K562 (cell line): ENCODE data around the gene SPTAN1. TPM values are rescaled to one million over a fixed set of nuclear protein-coding genes. Genes with fewer than 3 reads are reported as not detected.

Experiments
- ADNP ChIP-seq: fragments of 200-800 bp; sonication (Bioruptor generic); IDR thresholded peaks from 2 replicates; pipeline ENCODE4 v1.6.1; 2016; ENCODE audit warnings: missing genetic modification characterization, missing compliant biosample characterization
- CREM ChIP-seq: IDR thresholded peaks from 2 replicates; pipeline ENCODE4 v1.6.1; 2014; ENCODE audit warnings: antibody characterized with exemption, low read depth
- FOXA3 ChIP-seq, 2 experiments: fragments of 450-650 bp in 1 of 2; sonication (generic) in 1 of 2; formaldehyde crosslinking; IDR thresholded peaks in 1 of 2; conservative IDR thresholded peaks in 1 of 2; 2 replicates each; pipeline versions ENCODE4 v1.4.0 to v1.8.0; 2020 to 2022; ENCODE audit warnings: mild to moderate bottlenecking in 2 of 2, missing genetic modification reagents in 1 of 2
- GABPA ChIP-seq: fragments of 200-800 bp; sonication (Bioruptor generic); conservative IDR thresholded peaks from 2 replicates; pipeline ENCODE4 v1.6.1; 2016; ENCODE audit warnings: low read depth, missing genetic modification characterization, missing compliant biosample characterization
- HNRNPK ChIP-seq: fragments of 200-400 bp; formaldehyde crosslinking; IDR thresholded peaks from one replicate; pipeline ENCODE4 v1.6.1; 2018; ENCODE audit warnings: mild to moderate bottlenecking, low read depth, low read length; ENCODE audit not compliant: poor library complexity, severe bottlenecking
- KAT2B ChIP-seq: IDR thresholded peaks from one replicate; pipeline ENCODE4 v1.6.1; 2012; ENCODE audit warnings: low read depth, mild to moderate bottlenecking, control low read depth, inconsistent platforms, low read length, moderate library complexity
- MEF2A ChIP-seq: IDR thresholded peaks from 2 replicates; pipeline ENCODE4 v1.6.1; 2011; ENCODE audit warnings: low read depth, mild to moderate bottlenecking, low read length, moderate library complexity; ENCODE audit not compliant: control insufficient read depth
- NFE2L1 ChIP-seq: fragments of 450-650 bp; IDR thresholded peaks from 2 replicates; pipeline ENCODE4 v1.6.1; 2016; ENCODE audit warnings: missing genetic modification characterization, low read depth, mild to moderate bottlenecking, missing compliant biosample characterization, moderate library complexity, borderline replicate concordance
- PHF8 ChIP-seq: fragments of 200-600 bp; sonication (generic); IDR thresholded peaks from 2 replicates; pipeline ENCODE4 v1.6.1; 2012; ENCODE audit warnings: mixed run types, mild to moderate bottlenecking, inconsistent platforms, low read length, moderate library complexity, borderline replicate concordance
- PTBP1 ChIP-seq: fragments of 200-400 bp; formaldehyde crosslinking; IDR thresholded peaks from 2 replicates; pipeline ENCODE4 v1.6.1; 2017; ENCODE audit warnings: low read depth, low read length
- TFAM ChIP-seq: fragments of 250-450 bp; sonication (Bioruptor Pico); conservative IDR thresholded peaks from 2 replicates; pipeline ENCODE4 v1.5.0; 2021; ENCODE audit warnings: mild to moderate bottlenecking, moderate library complexity
- ZBTB33 ChIP-seq: sonication (generic); formaldehyde crosslinking; IDR thresholded peaks from 2 replicates; pipeline ENCODE4 v1.8.1; 2023; ENCODE audit warnings: mild to moderate bottlenecking, missing genetic modification reagents
- ZBTB40 ChIP-seq, 2 experiments: fragments of 450-650 bp in 1 of 2; sonication (generic) in 1 of 2; formaldehyde crosslinking in 1 of 2; IDR thresholded peaks; 2 replicates each; pipeline versions ENCODE4 v1.7.1 to v1.9.0; 2016 to 2022; ENCODE audit warnings: inconsistent platforms in 1 of 2, mild to moderate bottlenecking in 1 of 2, missing genetic modification reagents in 1 of 2
- ZNF655 ChIP-seq: fragments of 250-450 bp; sonication (Bioruptor Pico); IDR thresholded peaks from 2 replicates; pipeline ENCODE4 v1.5.0; 2021
- ZNF77 ChIP-seq: fragments of 250-450 bp; sonication (Bioruptor Pico); IDR thresholded peaks from 2 replicates; pipeline ENCODE4 v1.5.0; 2020
- polyA plus RNA-seq, 8 experiments: library from polyadenylated mRNA; depleted of rRNA in 4 of 8; stranded (reverse) in 5 of 8; unstranded in 3 of 8; fragments of >200 nt; fragmentation: Nextera tagmentation in 2 of 8; fragmentation: Illumina TruSeq in 1 of 8; extraction: Ambion mirVana in 2 of 8; extraction: Trizol in 1 of 8; gene quantifications; 2 replicates each; pipeline versions ENCODE4 v1.2.1 to v1.2.3, GENCODE V29; 2011 to 2014; ENCODE audit warnings: inconsistent platforms in 1 of 8, missing spikeins in 1 of 8
- total RNA-seq, 7 experiments: library from RNA; depleted of rRNA in 6 of 7; stranded (reverse); fragments of >200 nt in 6 of 7; fragmentation: Illumina TruSeq in 2 of 7; extraction: Trizol in 2 of 7; gene quantifications; 2 replicates each; pipeline versions ENCODE4 v1.2.1 to v1.2.3, GENCODE V29; 2011 to 2021; ENCODE audit warnings: low replicate concordance in 1 of 7

Gene SPTAN1
- total and polyA plus RNA-seq, 9 of the 15 experiments (the other 6 are each of a cell fraction or from before 2014, with no cell fraction given) = 1.5 to 13.5 (median 6.8) TPM

- no peak for TF ChIP-seq ZBTB40 (IDR thresholded peaks at IDR 0.05)
- TF ChIP-seq ZBTB40 (CRISPR knock-in tag; IDR thresholded peaks at IDR 0.05) = no peak
- TF ChIP-seq KAT2B = no peak
- peak; percentile 72; the same call in 1 of the 2 replicates for TF ChIP-seq CREM
- no peak for TF ChIP-seq ZNF655
- TF ChIP-seq HNRNPK = no peak
- TF ChIP-seq MEF2A = no peak
- TF ChIP-seq PHF8 = peak; percentile 81; the same call in 1 of the 2 replicates
- no peak for TF ChIP-seq NFE2L1 (tag)
- TF ChIP-seq ZBTB33 (CRISPR knock-in tag) = no peak
- no peak for TF ChIP-seq FOXA3 (CRISPR knock-in tag; conservative IDR thresholded peaks at IDR 0.05 in 1 of 2, IDR thresholded peaks at IDR 0.05 in 1 of 2)
- TF ChIP-seq ADNP (tag) = no peak
- TF ChIP-seq ZNF77 = no peak
- TF ChIP-seq TFAM (CRISPR knock-in tag) = no peak
- peak; percentile 56 for TF ChIP-seq GABPA
- TF ChIP-seq PTBP1 = no peak
These were observed at the start of gene SPTAN1 (continued) for GRCh38 chr9:128552153-128552743.
